HEK293T (cell line): ENCODE data around the gene FRS2.

Source experiments
- CTCF ChIA-PET: fragments of 350-600 bp; formaldehyde crosslinking; extraction: SDS; loops from one replicate; lab custom pipeline; 2021; ENCODE audit warnings: antibody characterized with exemption, inconsistent platforms; lab: Yijun Ruan, JAX
- POLR2A ChIA-PET: fragments of 350-600 bp; formaldehyde crosslinking; extraction: SDS; loops from one replicate; lab custom pipeline; 2020; ENCODE audit warnings: antibody characterized with exemption, inconsistent platforms; lab: Yijun Ruan, JAX
- DNase-seq: peaks from one replicate; pipeline ENCODE4 v3.0.0; 2012; ENCODE audit warnings: mixed read lengths; ENCODE audit errors: extremely low spot score
- ARNT ChIP-seq: fragments of 450-650 bp; IDR thresholded peaks from 2 replicates; pipeline ENCODE4 v1.6.1; 2017; ENCODE audit warnings: mild to moderate bottlenecking
- BHLHE40 ChIP-seq: fragments of 450-650 bp; IDR thresholded peaks from 2 replicates; pipeline ENCODE4 v1.6.1; 2016; ENCODE audit warnings: mild to moderate bottlenecking, moderate library complexity, borderline replicate concordance
- CTBP1 ChIP-seq: fragments of 450-650 bp; IDR thresholded peaks from 2 replicates; pipeline ENCODE4 v1.6.1; 2016; ENCODE audit warnings: borderline replicate concordance
- ELF4 ChIP-seq: fragments of 450-650 bp; IDR thresholded peaks from 2 replicates; pipeline ENCODE4 v1.6.1; 2017; ENCODE audit warnings: antibody characterized with exemption
- FOXA1 ChIP-seq: fragments of 450-650 bp; IDR thresholded peaks from 2 replicates; pipeline ENCODE4 v1.6.1; 2016; ENCODE audit warnings: mild to moderate bottlenecking
- FOXK2 ChIP-seq: fragments of 450-650 bp; IDR thresholded peaks from 2 replicates; pipeline ENCODE4 v1.6.1; 2016; ENCODE audit warnings: mild to moderate bottlenecking
- FOXM1 ChIP-seq: fragments of 450-650 bp; IDR thresholded peaks from 2 replicates; pipeline ENCODE4 v1.6.1; 2017; ENCODE audit warnings: mild to moderate bottlenecking, borderline replicate concordance
- HDGF ChIP-seq: fragments of 450-650 bp; IDR thresholded peaks from 2 replicates; pipeline ENCODE4 v1.6.1; 2017; ENCODE audit warnings: antibody characterized with exemption, borderline replicate concordance
- L3MBTL2 ChIP-seq: fragments of 450-650 bp; conservative IDR thresholded peaks from 2 replicates; pipeline ENCODE4 v1.6.1; 2016; ENCODE audit warnings: mild to moderate bottlenecking
- LEF1 ChIP-seq: fragments of 450-650 bp; IDR thresholded peaks from 2 replicates; pipeline ENCODE4 v1.6.1; 2017; ENCODE audit warnings: mild to moderate bottlenecking, borderline replicate concordance
- NFRKB ChIP-seq: fragments of 450-650 bp; IDR thresholded peaks from 2 replicates; pipeline ENCODE4 v1.6.1; 2016; ENCODE audit warnings: mild to moderate bottlenecking, moderate library complexity
- PKNOX1 ChIP-seq: fragments of 450-650 bp; IDR thresholded peaks from 2 replicates; pipeline ENCODE4 v1.6.1; 2016
- SP1 ChIP-seq: fragments of 450-650 bp; IDR thresholded peaks from 2 replicates; pipeline ENCODE4 v1.6.1; 2017
- SUZ12 ChIP-seq: fragments of 450-650 bp; IDR thresholded peaks from 2 replicates; pipeline ENCODE4 v1.6.1; 2016; ENCODE audit warnings: mild to moderate bottlenecking
- TARDBP ChIP-seq: fragments of 450-650 bp; IDR thresholded peaks from 2 replicates; pipeline ENCODE4 v1.6.1; 2016
- ZNF384 ChIP-seq: fragments of 450-650 bp; IDR thresholded peaks from 2 replicates; pipeline ENCODE4 v1.6.1; 2016

Gene FRS2, protein sequence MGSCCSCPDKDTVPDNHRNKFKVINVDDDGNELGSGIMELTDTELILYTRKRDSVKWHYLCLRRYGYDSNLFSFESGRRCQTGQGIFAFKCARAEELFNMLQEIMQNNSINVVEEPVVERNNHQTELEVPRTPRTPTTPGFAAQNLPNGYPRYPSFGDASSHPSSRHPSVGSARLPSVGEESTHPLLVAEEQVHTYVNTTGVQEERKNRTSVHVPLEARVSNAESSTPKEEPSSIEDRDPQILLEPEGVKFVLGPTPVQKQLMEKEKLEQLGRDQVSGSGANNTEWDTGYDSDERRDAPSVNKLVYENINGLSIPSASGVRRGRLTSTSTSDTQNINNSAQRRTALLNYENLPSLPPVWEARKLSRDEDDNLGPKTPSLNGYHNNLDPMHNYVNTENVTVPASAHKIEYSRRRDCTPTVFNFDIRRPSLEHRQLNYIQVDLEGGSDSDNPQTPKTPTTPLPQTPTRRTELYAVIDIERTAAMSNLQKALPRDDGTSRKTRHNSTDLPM

DNA sequence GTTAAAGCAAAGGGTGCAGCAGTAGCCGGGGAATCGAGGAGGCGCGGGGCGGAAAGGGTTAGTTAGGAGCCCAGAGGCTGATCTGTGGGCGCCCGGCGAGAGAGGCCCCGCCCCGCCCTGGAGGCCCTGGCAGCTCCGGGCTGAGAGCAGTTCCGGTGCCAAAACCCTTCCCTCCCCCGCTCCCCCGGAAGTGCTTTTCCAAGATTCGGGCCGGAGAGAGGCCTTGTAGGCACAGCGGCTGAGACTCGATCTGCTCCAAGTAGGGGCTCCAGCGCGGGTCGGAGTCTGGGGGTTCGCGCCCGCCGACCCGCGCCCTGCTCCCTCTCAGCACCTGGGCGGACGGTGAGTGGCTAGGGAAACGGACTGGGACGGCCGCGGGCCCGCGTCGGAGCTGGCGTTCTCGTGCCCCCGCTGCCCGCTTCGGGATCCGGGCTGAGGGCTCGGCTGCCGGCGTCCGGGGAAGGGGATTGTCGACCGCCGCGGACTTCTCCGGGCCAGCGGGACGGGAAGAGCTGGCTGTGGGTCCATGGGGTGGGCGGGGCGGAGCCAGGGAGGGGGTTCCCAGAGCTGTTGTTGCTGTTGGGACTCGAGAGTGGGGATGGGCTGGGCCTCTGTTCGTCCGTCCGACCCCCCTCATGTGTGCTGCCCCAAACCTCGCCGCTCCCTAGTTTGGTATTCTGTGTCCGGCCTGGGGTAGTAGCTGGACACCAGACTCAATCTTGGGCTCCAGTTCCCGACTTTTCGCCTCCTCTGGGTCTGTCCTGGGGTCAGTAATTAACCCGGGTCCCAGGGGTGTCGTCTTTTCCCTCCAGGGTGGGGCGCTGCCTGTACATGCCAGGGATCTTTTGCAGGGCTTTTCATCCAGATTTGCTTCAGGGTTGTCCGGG lies at the start of gene FRS2:
TSS of gene FRS2 (plus strand) at position 200 of the 887 bp plus-strand sequence. CDS start 98,643 bp downstream, outside the sequence.
- ChIA-PET CTCF (interaction anchor here (0.6 to 1.2 kb wide), 2 partner anchors 77 to 102 kb away, joined by 3 read pairs; no protein-coding TSS in a partner anchor), POLR2A (interaction anchor here (0.6 to 2.0 kb wide), 8 partner anchors 14 to 115 kb away, joined by 3 to 8 read pairs (median 5); partner anchors contain the start of gene CCT2)
- no peak for TF ChIP-seq NFRKB
- TF ChIP-seq ELF4, result peak; percentile 48; the same call in 1 of the 2 replicates

GRCh38 chr12:69421548-69421947 lies 48.6 kb upstream of the FRS2 start:
- CTCF ChIA-PET, result no interaction called here
- POLR2A ChIA-PET, result no interaction called here
- TF ChIP-seq BHLHE40, result no peak
- no peak for DNase-seq

More for the DNA sequence above, at the start of gene FRS2:
- peak; percentile 92 for DNase-seq

GRCh38 chr12:69423037-69423905 lies 46.9 kb upstream of the FRS2 start:
- CTCF ChIA-PET, result no interaction called here
- TF ChIP-seq FOXM1, result no peak
- no peak for DNase-seq
- POLR2A ChIA-PET, result no interaction called here

DNA sequence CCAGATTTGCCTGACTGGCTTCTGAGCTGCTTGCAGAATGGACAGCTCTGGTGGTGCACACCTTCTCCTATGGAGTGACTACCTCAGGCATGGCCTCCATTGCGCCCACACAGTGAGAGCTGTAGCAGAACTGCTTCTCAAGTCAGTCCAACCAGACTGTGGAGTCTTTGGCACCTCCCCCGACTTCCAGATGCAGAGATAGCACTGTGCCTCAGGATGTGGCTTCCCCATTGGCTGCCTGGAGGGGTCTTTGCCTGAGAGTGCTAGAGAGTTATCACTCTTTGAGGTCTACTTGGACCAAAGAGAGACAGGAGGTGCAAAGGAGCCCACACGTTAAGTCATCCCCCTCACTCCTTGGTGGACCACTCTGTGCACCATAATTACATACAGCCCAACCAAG lies 44.8 kb upstream of the FRS2 start:
- TF ChIP-seq ELF4 (no peak), NFRKB (no peak), FOXK2 (no peak), TARDBP (no peak), FOXM1 (no peak), SP1 (no peak), SUZ12 (no peak), PKNOX1 (no peak), HDGF (no peak), BHLHE40 (no peak), CTBP1 (no peak), ARNT (no peak), L3MBTL2 (no peak), FOXA1 (no peak), ZNF384 (no peak)
- DNase-seq, result no peak
- ChIA-PET CTCF (no interaction called here), POLR2A (no interaction called here)

DNA sequence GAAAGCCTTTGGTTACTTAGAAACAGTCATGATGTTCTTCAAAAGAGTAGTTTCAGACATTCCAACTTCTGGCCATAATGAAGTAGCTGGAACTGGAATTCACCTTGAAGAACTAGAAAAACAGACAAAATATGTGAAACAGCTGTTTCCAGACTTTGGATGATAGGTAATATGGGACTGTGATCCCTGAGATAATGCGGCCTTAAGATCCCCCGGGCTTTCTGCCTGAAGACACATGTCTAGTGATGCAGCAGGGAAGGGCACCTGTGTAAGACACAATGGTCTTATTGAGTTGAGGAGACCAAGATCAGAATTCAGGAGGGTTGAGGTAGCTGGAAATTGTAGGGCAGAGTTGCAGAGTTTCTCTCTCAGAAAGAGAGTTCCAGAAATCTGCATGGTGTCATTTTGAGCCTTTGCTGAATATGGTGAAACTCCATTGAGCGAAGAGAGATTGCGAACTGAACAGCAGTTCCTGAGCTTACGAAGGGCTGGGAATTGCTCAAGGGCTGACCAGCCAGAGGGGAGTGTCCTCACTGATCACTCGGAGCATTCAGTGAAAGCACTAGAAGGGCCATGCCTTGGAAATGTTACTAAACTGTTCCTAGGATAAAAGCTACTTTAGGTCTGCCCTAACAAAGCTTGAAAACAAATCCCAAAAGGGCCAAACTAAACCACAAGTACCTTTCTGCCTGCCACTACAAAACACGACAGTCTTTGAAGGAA lies 41.7 kb upstream of the FRS2 start:
- DNase-seq, result no peak
- POLR2A ChIA-PET, result no interaction called here
- CTCF ChIA-PET, result interaction anchor here (1.1 kb wide), 1 partner anchor 142 kb away, joined by 3 read pairs; no protein-coding TSS in a partner anchor
- TF ChIP-seq FOXA1 (no peak), TARDBP (no peak), ARNT (no peak), BHLHE40 (no peak), SUZ12 (no peak), ZNF384 (no peak), LEF1 (no peak)

GRCh38 chr12:69430942-69431590 lies 39.1 kb upstream of the FRS2 start:
- TF ChIP-seq HDGF, result no peak
- no peak for TF ChIP-seq CTBP1
- no peak for TF ChIP-seq FOXA1
- no peak for TF ChIP-seq FOXK2
- no peak for TF ChIP-seq SUZ12
- no peak for TF ChIP-seq SP1
- no peak for TF ChIP-seq L3MBTL2
- no peak for TF ChIP-seq LEF1
- no peak for TF ChIP-seq ELF4
- no peak for TF ChIP-seq ZNF384
- TF ChIP-seq PKNOX1, result no peak
- no peak for TF ChIP-seq FOXM1
- TF ChIP-seq NFRKB, result no peak
- no peak for TF ChIP-seq TARDBP
- no peak for TF ChIP-seq BHLHE40
- TF ChIP-seq ARNT, result no peak
- CTCF ChIA-PET, result no interaction called here
- DNase-seq, result no peak

More at GRCh38 chr12:69430942-69431590, 39.1 kb upstream of the FRS2 start:
- POLR2A ChIA-PET, result no interaction called here
